ENCODE results near the gene SP140. TPM values are rescaled to one million over a fixed set of nuclear protein-coding genes. Genes with fewer than 3 reads are reported as not detected.

The SP140 gene
- total and polyA plus RNA-seq, 2 experiments from 2014 or later, result 0.24 to 0.70 TPM

GRCh38 chr2:230317366-230317765 lies 91.8 kb downstream of the SP140 start (continued):
- TF ChIP-seq, protein P1, sequence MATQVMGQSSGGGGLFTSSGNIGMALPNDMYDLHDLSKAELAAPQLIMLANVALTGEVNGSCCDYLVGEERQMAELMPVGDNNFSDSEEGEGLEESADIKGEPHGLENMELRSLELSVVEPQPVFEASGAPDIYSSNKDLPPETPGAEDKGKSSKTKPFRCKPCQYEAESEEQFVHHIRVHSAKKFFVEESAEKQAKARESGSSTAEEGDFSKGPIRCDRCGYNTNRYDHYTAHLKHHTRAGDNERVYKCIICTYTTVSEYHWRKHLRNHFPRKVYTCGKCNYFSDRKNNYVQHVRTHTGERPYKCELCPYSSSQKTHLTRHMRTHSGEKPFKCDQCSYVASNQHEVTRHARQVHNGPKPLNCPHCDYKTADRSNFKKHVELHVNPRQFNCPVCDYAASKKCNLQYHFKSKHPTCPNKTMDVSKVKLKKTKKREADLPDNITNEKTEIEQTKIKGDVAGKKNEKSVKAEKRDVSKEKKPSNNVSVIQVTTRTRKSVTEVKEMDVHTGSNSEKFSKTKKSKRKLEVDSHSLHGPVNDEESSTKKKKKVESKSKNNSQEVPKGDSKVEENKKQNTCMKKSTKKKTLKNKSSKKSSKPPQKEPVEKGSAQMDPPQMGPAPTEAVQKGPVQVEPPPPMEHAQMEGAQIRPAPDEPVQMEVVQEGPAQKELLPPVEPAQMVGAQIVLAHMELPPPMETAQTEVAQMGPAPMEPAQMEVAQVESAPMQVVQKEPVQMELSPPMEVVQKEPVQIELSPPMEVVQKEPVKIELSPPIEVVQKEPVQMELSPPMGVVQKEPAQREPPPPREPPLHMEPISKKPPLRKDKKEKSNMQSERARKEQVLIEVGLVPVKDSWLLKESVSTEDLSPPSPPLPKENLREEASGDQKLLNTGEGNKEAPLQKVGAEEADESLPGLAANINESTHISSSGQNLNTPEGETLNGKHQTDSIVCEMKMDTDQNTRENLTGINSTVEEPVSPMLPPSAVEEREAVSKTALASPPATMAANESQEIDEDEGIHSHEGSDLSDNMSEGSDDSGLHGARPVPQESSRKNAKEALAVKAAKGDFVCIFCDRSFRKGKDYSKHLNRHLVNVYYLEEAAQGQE (IDR thresholded peaks at IDR 0.05; ENCODE audit: unreplicated experiment), result no peak
- TF ChIP-seq, protein P2, sequence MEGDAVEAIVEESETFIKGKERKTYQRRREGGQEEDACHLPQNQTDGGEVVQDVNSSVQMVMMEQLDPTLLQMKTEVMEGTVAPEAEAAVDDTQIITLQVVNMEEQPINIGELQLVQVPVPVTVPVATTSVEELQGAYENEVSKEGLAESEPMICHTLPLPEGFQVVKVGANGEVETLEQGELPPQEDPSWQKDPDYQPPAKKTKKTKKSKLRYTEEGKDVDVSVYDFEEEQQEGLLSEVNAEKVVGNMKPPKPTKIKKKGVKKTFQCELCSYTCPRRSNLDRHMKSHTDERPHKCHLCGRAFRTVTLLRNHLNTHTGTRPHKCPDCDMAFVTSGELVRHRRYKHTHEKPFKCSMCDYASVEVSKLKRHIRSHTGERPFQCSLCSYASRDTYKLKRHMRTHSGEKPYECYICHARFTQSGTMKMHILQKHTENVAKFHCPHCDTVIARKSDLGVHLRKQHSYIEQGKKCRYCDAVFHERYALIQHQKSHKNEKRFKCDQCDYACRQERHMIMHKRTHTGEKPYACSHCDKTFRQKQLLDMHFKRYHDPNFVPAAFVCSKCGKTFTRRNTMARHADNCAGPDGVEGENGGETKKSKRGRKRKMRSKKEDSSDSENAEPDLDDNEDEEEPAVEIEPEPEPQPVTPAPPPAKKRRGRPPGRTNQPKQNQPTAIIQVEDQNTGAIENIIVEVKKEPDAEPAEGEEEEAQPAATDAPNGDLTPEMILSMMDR (conservative IDR thresholded peaks at IDR 0.05; ENCODE audit: low read depth in 2 of 2), result no peak
- no peak for TF ChIP-seq STAT1 (IDR thresholded peaks at IDR 0.05; ENCODE audit: unreplicated experiment)
- TF ChIP-seq CREB1 (CRISPR knock-in tag; IDR thresholded peaks at IDR 0.05; ENCODE audit: low read depth), result no peak
- no peak for TF ChIP-seq ZNF114 (CRISPR knock-in tag; IDR thresholded peaks at IDR 0.05)

GRCh38 chr2:230318190-230319121 lies 92.9 kb downstream of the SP140 start:
- Histone ChIP-seq H2AFZ (no peak overlapping the region), H3F3A (replicated peaks; ENCODE audit: low read depth) (no peaks in the 10 kb centered on the region), H3K4me1 (ENCODE audit: insufficient read depth) (no peaks in the 10 kb centered on the region), H3K4me2 (no peak overlapping the region), H3K27ac (ENCODE audit: low read depth) (no peak overlapping the region), H3K36me3 (ENCODE audit: insufficient read depth) (no peaks in the 10 kb centered on the region; the same call in 1 of the 2 replicates), H3K27me3 (ENCODE audit: insufficient read depth) (no peaks in the 10 kb centered on the region), H3K4me3 (no peak overlapping the region), H3K79me2 (replicated peaks; ENCODE audit: insufficient read depth) (no peaks in the 10 kb centered on the region), H3K9me2 (ENCODE audit: insufficient read depth) (0 out of 2 replicates have a peak, but pooled peaks cover 4% of the 10 kb centered on the region), H4K20me1 (replicated peaks; ENCODE audit: insufficient read depth) (no peaks in the 10 kb centered on the region)
- ATAC-seq (no peak), DNase-seq (ENCODE audit: low spot score) (no peak)
- Mint-ChIP-seq H3K27ac (no peak overlapping the region), H3K27me3 (ENCODE audit: insufficient read depth, low read depth, poor library complexity) (peaks cover 3% of the 10 kb centered on the region), H3K4me3 (no peak overlapping the region), H3K4me1 (no peaks in the 10 kb centered on the region), H3K36me3 (ENCODE audit: low read depth) (peaks cover 15% of the 10 kb centered on the region), H3K9me3 (peaks cover 30% of the 10 kb centered on the region)
- TF ChIP-seq STAT1 (IDR thresholded peaks at IDR 0.05; ENCODE audit: unreplicated experiment) (no peak), JUNB (IDR thresholded peaks at IDR 0.05; ENCODE audit: unreplicated experiment) (no peak), ZNF331 (CRISPR knock-in tag; IDR thresholded peaks at IDR 0.05; ENCODE audit: low read depth) (no peak), NANOG (IDR thresholded peaks at IDR 0.05; ENCODE audit: borderline replicate concordance) (no peak), EZH2 (IDR thresholded peaks at IDR 0.05; ENCODE audit: low read depth, unreplicated experiment) (no peak), EZH2phosphoT487 (IDR thresholded peaks at IDR 0.05; ENCODE audit: unreplicated experiment) (no peak), POLR2AphosphoS5 (IDR thresholded peaks at IDR 0.05; ENCODE audit: low read depth) (no peak)
- TF ChIP-seq, protein P1 (IDR thresholded peaks at IDR 0.05; ENCODE audit: unreplicated experiment), result no peak
- TF ChIP-seq, protein P2 (conservative IDR thresholded peaks at IDR 0.05; ENCODE audit: low read depth in 2 of 2), result no peak
- TF ChIP-seq, protein P3, sequence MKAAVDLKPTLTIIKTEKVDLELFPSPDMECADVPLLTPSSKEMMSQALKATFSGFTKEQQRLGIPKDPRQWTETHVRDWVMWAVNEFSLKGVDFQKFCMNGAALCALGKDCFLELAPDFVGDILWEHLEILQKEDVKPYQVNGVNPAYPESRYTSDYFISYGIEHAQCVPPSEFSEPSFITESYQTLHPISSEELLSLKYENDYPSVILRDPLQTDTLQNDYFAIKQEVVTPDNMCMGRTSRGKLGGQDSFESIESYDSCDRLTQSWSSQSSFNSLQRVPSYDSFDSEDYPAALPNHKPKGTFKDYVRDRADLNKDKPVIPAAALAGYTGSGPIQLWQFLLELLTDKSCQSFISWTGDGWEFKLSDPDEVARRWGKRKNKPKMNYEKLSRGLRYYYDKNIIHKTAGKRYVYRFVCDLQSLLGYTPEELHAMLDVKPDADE (IDR thresholded peaks at IDR 0.05), result no peak

All from GM23338 (cell line).